Keratinocyte (primary cell): Measurements from ENCODE around the gene BET1. TPM values are rescaled to one million over a fixed set of nuclear protein-coding genes. Genes with fewer than 3 reads are reported as not detected.
A peak's percentile ranks its signal among the peaks of the same experiment; 100 is the strongest.

ENCODE experiments used
- DNase-seq: peaks from one replicate; pipeline ENCODE4 v3.0.0-alpha.2; 2011; ENCODE audit warnings: low read depth, missing footprints, low spot score
- FAIRE-seq: peaks from 2 replicates; lab custom pipeline; 2011; peaks lifted over from hg19 to GRCh38; lab: Jason Lieb, UNC
- H2AFZ ChIP-seq: 2 replicates; pipeline ENCODE4 v1.6.0; 2012; ENCODE audit warnings: low read length, control low read depth, inconsistent platforms; ENCODE audit not compliant: control insufficient read depth
- H3K27ac ChIP-seq: 2 replicates; pipeline ENCODE4 v1.5.1; 2011; ENCODE audit warnings: low read length; ENCODE audit not compliant: control insufficient read depth, insufficient read depth
- H3K27me3 ChIP-seq: 3 replicates; pipeline ENCODE4 v1.6.0; 2011; ENCODE audit warnings: low read length; ENCODE audit not compliant: control insufficient read depth, insufficient read depth; ENCODE audit errors: extremely low read depth
- H3K36me3 ChIP-seq, 2 experiments: 2 replicates in 1 of 2; 3 replicates in 1 of 2; pipeline ENCODE4 v1.5.1; 2011; ENCODE audit warnings: low read length in 2 of 2, mild to moderate bottlenecking in 1 of 2; ENCODE audit not compliant: control insufficient read depth in 2 of 2, insufficient read depth in 2 of 2; ENCODE audit errors: extremely low read depth in 1 of 2
- H3K4me1 ChIP-seq: 3 replicates; pipeline ENCODE4 v1.5.1; 2011; ENCODE audit warnings: low read length; ENCODE audit not compliant: control insufficient read depth, insufficient read depth; ENCODE audit errors: extremely low read depth
- H3K4me2 ChIP-seq: 3 replicates; pipeline ENCODE4 v1.6.0; 2011; ENCODE audit warnings: low read depth, low read length; ENCODE audit not compliant: control insufficient read depth, insufficient read depth; ENCODE audit errors: extremely low read depth
- H3K4me3 ChIP-seq, 3 experiments: fragments of 200-600 bp in 1 of 3; sonication (generic) in 1 of 3; 2 replicates in 2 of 3; 3 replicates in 1 of 3; pipeline ENCODE4 v1.5.1; 2011 to 2016; ENCODE audit warnings: low read length in 3 of 3, mild to moderate bottlenecking in 3 of 3, control low read depth in 2 of 3, inconsistent platforms in 1 of 3, low read depth in 1 of 3, mixed read lengths in 1 of 3, mixed run types in 1 of 3, moderate library complexity in 1 of 3; ENCODE audit not compliant: control insufficient read depth in 2 of 3, insufficient read depth in 2 of 3; ENCODE audit errors: extremely low read depth in 1 of 3
- H3K79me2 ChIP-seq: 2 replicates; pipeline ENCODE4 v1.6.0; 2012; ENCODE audit warnings: low read length; ENCODE audit not compliant: control insufficient read depth, insufficient read depth
- H3K9ac ChIP-seq: 3 replicates; pipeline ENCODE4 v1.6.0; 2011; ENCODE audit warnings: low read length; ENCODE audit not compliant: control insufficient read depth, insufficient read depth; ENCODE audit errors: extremely low read depth
- H3K9me1 ChIP-seq: 3 replicates; pipeline ENCODE4 v1.6.0; 2011; ENCODE audit warnings: low read length; ENCODE audit not compliant: control insufficient read depth, insufficient read depth; ENCODE audit errors: extremely low read depth
- H3K9me3 ChIP-seq: 2 replicates; pipeline ENCODE4 v1.5.1; 2012; ENCODE audit warnings: low read depth, low read length; ENCODE audit not compliant: control insufficient read depth
- H4K20me1 ChIP-seq: 3 replicates; pipeline ENCODE4 v1.6.0; 2011; ENCODE audit warnings: low read length; ENCODE audit not compliant: control insufficient read depth, insufficient read depth; ENCODE audit errors: extremely low read depth
- CTCF ChIP-seq, 3 experiments: IDR thresholded peaks in 1 of 3; conservative IDR thresholded peaks in 1 of 3; optimal IDR thresholded peaks in 1 of 3; 2 replicates in 2 of 3; 3 replicates in 1 of 3; pipeline versions ENCODE3 to v1.5.1; 2011; ENCODE audit warnings: low read length in 3 of 3, mild to moderate bottlenecking in 3 of 3, moderate library complexity in 2 of 3, control low read depth in 1 of 3, inconsistent platforms in 1 of 3; ENCODE audit not compliant: insufficient read depth in 2 of 3; ENCODE audit errors: extremely low read depth in 1 of 3
- EZH2 ChIP-seq: IDR thresholded peaks from one replicate; pipeline ENCODE4 v1.6.1; 2012; ENCODE audit warnings: inconsistent platforms, mild to moderate bottlenecking, low read length, moderate library complexity
- dilution Hi-C: fragments of 300-500 bp; cut with MboI; formaldehyde crosslinking; loops from one replicate; pipeline ENCODE4 v1.7.0; 2020; ENCODE audit warnings: low sequenced_read_pairs; ENCODE audit not compliant: extremely low pct_ligation_motif_present
- polyA plus RNA-seq, 5 experiments: library from polyadenylated mRNA; depleted of rRNA in 3 of 5; stranded (reverse) in 3 of 5; stranded (forward) in 1 of 5; unstranded in 1 of 5; fragments of >200 nt; gene quantifications; 1 replicate in 1 of 5; 2 replicates in 3 of 5; 3 replicates in 1 of 5; pipeline versions ENCODE4 v1.2.1 to v1.2.3, GENCODE V29; 2011 to 2012; ENCODE audit warnings: missing spikeins in 2 of 5, low read depth in 1 of 5, low replicate concordance in 1 of 5

BET1 gene
- polyA plus RNA-seq, 1 donor (not counting 4 experiments of a cell fraction or from before 2014, with no cell fraction given), result 38.1 TPM

GRCh38 chr7:93992421-93993110, 11.6 kb downstream of the BET1 start:
- DNase-seq, result no peak
- peak; percentile 36 for FAIRE-seq
- Histone ChIP-seq H3K4me1 (no peaks in the 10 kb centered on the region), H3K9me1 (no peaks in the 10 kb centered on the region), H4K20me1 (no peaks in the 10 kb centered on the region), H3K4me2 (no peak overlapping the region), H3K27ac (no peak overlapping the region), H2AFZ (no peak overlapping the region), H3K9ac (no peak overlapping the region), H3K27me3 (no peaks in the 10 kb centered on the region), H3K79me2 (no peaks in the 10 kb centered on the region), H3K9me3 (no peaks in the 10 kb centered on the region), H3K36me3 (peaks cover 0 to 2% of the 10 kb centered on the region in 2 experiments), H3K4me3 (no peak overlapping the region)
- dilution Hi-C loops, result no loop called here
- TF ChIP-seq EZH2 (no peak), CTCF (optimal IDR thresholded peaks at IDR 0.05 in 1 of 3, IDR thresholded peaks at IDR 0.05 in 1 of 3, conservative IDR thresholded peaks at IDR 0.05 in 1 of 3; ENCODE audit: extremely low read depth in 1 of 3, insufficient read depth in 2 of 3, low read length in 3 of 3) (no peak)

GRCh38 chr7:93987297-93987696, 16.9 kb downstream of the BET1 start:
- Histone ChIP-seq H3K9ac (no peak overlapping the region), H3K9me3 (no peaks in the 10 kb centered on the region), H3K4me1 (no peaks in the 10 kb centered on the region), H3K4me2 (no peak overlapping the region), H3K9me1 (no peaks in the 10 kb centered on the region), H3K27ac (no peak overlapping the region), H3K36me3 (no peaks in the 10 kb centered on the region), H3K4me3 (no peak overlapping the region), H4K20me1 (no peaks in the 10 kb centered on the region), H2AFZ (no peak overlapping the region), H3K79me2 (no peaks in the 10 kb centered on the region), H3K27me3 (no peaks in the 10 kb centered on the region)
- DNase-seq, result no peak
- no peak for FAIRE-seq
- TF ChIP-seq EZH2, result no peak
- TF ChIP-seq CTCF (optimal IDR thresholded peaks at IDR 0.05 in 1 of 3, IDR thresholded peaks at IDR 0.05 in 1 of 3, conservative IDR thresholded peaks at IDR 0.05 in 1 of 3; ENCODE audit: extremely low read depth in 1 of 3, insufficient read depth in 2 of 3, low read length in 3 of 3), result no peak
- dilution Hi-C loops, result no loop called here
